ENCODE measurements around the gene NTRK1.

The NTRK1 gene

GRCh38 chr1:156860113-156860627, 495 bp upstream of the NTRK1 start:
- H3K4me3 ChIP-seq (replicated peaks in 1 of 2; ENCODE audit: low read depth in 2 of 2, low read length in 2 of 2), result peak overlapping the region; percentile 24 to 35
- DNase-seq (ENCODE audit: low read depth in 2 of 2), result peak; percentile 45 to 59
- TF ChIP-seq CTCF (IDR thresholded peaks at IDR 0.05; ENCODE audit: low read depth, low read length), result peak; percentile 81

GRCh38 chr1:156862584-156862983, 1.9 kb downstream of the NTRK1 start:
- no peak for TF ChIP-seq CTCF (IDR thresholded peaks at IDR 0.05; ENCODE audit: low read depth, low read length)

DNA sequence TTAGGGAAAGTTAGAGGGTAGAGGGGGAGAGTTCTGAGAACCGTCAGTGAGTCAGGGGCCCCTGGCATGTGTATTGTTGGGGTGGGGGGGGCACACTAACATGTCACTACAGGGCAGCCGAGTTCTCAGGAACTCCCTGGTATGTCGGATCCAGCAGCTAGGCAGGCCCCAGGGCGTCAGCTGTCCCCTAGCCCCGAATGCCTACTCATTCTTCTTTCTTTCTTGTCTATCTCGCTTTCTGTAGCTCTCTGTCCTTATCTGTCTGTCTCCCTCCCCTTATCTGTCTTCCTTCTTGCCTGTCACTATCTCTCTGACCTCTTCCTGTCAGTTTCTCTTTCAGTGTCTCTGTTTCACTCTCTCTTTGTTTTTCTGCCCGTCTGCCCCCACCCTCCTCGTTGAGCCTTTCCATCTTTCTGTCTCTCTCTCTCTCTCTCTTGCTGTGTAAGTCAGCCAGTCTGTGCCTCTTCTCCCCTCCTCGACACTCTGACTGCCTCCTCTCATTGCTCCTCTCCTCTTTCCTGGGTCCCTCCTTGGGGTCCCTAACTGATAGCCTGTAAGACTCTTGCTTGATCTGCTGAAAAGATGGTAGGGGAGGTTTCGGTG, 2.4 kb downstream of the NTRK1 start:
- no peak overlapping the region for H3K4me3 ChIP-seq (replicated peaks in 1 of 2; ENCODE audit: low read depth in 2 of 2, low read length in 2 of 2)
- no peak for TF ChIP-seq CTCF (IDR thresholded peaks at IDR 0.05; ENCODE audit: low read depth, low read length)
- DNase-seq (ENCODE audit: low read depth in 2 of 2), result no peak

More at GRCh38 chr1:156862584-156862983, 1.9 kb downstream of the NTRK1 start:
- no peak overlapping the region for H3K4me3 ChIP-seq (replicated peaks in 1 of 2; ENCODE audit: low read depth in 2 of 2, low read length in 2 of 2)
- DNase-seq (ENCODE audit: low read depth in 2 of 2), result no peak

- no peak overlapping the region for H3K4me3 ChIP-seq (replicated peaks in 1 of 2; ENCODE audit: low read depth in 2 of 2, low read length in 2 of 2)
- DNase-seq (ENCODE audit: low read depth in 2 of 2), result no peak
- no peak for TF ChIP-seq CTCF (IDR thresholded peaks at IDR 0.05; ENCODE audit: low read depth, low read length)
Observed at GRCh38 chr1:156863631-156864030, 3.0 kb downstream of the NTRK1 start.

- H3K4me3 ChIP-seq (replicated peaks in 1 of 2; ENCODE audit: low read depth in 2 of 2, low read length in 2 of 2), result no peak overlapping the region
- no peak for DNase-seq (ENCODE audit: low read depth in 2 of 2)
- TF ChIP-seq CTCF (IDR thresholded peaks at IDR 0.05; ENCODE audit: low read depth, low read length), result no peak
Observed at GRCh38 chr1:156864796-156865195, 4.1 kb downstream of the NTRK1 start.

GRCh38 chr1:156865258-156865657, 4.6 kb downstream of the NTRK1 start:
- no peak for TF ChIP-seq CTCF (IDR thresholded peaks at IDR 0.05; ENCODE audit: low read depth, low read length)
- no peak overlapping the region for H3K4me3 ChIP-seq (replicated peaks in 1 of 2; ENCODE audit: low read depth in 2 of 2, low read length in 2 of 2)
- DNase-seq (ENCODE audit: low read depth in 2 of 2), result no peak

DNA sequence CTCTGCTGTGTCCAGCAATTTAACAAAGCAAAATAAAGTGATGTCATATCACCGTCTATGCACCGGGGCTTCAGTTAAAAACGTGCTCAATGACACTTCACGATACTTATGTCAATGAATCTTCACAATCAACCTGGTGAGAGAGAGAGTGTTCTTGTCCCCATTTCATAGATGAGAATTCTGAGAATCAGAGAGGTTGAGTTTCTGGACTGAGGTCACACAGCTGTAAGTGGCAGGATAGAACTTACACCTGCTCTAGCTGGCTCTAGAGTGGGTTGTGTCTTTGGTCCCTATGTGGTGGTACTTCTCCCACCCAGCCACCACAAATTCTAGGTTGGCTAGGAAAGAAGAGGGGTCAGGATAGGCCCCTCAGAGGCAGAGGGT, 5.2 kb downstream of the NTRK1 start:
- DNase-seq (ENCODE audit: low read depth in 2 of 2), result no peak
- H3K4me3 ChIP-seq (replicated peaks in 1 of 2; ENCODE audit: low read depth in 2 of 2, low read length in 2 of 2), result no peak overlapping the region
- TF ChIP-seq CTCF (IDR thresholded peaks at IDR 0.05; ENCODE audit: low read depth, low read length), result no peak

All from cardiac fibroblast (primary cell).